Measurements from ENCODE around the gene WFDC10A.
"Not testable (repeated sequence)": the region's sequence is repeated elsewhere in the genome, so short reads cannot be mapped to it uniquely, and the experiment has no call there.

The WFDC10A gene

GRCh38 chr20:45649312-45649863 lies 19.8 kb downstream of the WFDC10A start:
- no peak for DNase-seq

- not testable (repeated sequence) for DNase-seq
These were observed 22.2 kb downstream of the WFDC10A start for GRCh38 chr20:45651726-45652125.

- DNase-seq = not testable (repeated sequence)
These were observed 27.5 kb downstream of the WFDC10A start for GRCh38 chr20:45657038-45657437.

GRCh38 chr20:45670139-45670538 lies 40.6 kb downstream of the WFDC10A start, which contains the start of gene WFDC11:
TSS of gene WFDC11 (minus strand) at chr20:45670239. CDS start at chr20:45650600, 19,639 bp downstream.
- DNase-seq = no peak

GRCh38 chr20:45672765-45673164 lies 43.2 kb downstream of the WFDC10A start:
- DNase-seq = no peak

GRCh38 chr20:45679650-45680049 lies 50.1 kb downstream of the WFDC10A start:
- no peak for DNase-seq

All from fibroblast of skin of scalp (primary cell).